ENCODE data around the gene RNF215.
A peak's percentile ranks its signal among the peaks of the same experiment; 100 is the strongest.

RNF215 gene

GRCh38 chr22:30420347-30421125, 33.3 kb upstream of the RNF215 start:
- 0 out of 2 replicates have a peak overlapping the region, but pooled peaks have one; percentile 15 for H3K4me3 ChIP-seq (ENCODE audit: low read depth, low read length)
- TF ChIP-seq CTCF (IDR thresholded peaks at IDR 0.05; ENCODE audit: low read depth, low read length), result no peak

- H3K4me3 ChIP-seq (ENCODE audit: low read depth, low read length), result no peak overlapping the region
- no peak for TF ChIP-seq CTCF (IDR thresholded peaks at IDR 0.05; ENCODE audit: low read depth, low read length)
These were observed 29.6 kb upstream of the RNF215 start for GRCh38 chr22:30416837-30417236.

- no peak overlapping the region for H3K4me3 ChIP-seq (ENCODE audit: low read depth, low read length)
- no peak for TF ChIP-seq CTCF (IDR thresholded peaks at IDR 0.05; ENCODE audit: low read depth, low read length)
These were observed 29.2 kb upstream of the RNF215 start for GRCh38 chr22:30416403-30416802.

DNA sequence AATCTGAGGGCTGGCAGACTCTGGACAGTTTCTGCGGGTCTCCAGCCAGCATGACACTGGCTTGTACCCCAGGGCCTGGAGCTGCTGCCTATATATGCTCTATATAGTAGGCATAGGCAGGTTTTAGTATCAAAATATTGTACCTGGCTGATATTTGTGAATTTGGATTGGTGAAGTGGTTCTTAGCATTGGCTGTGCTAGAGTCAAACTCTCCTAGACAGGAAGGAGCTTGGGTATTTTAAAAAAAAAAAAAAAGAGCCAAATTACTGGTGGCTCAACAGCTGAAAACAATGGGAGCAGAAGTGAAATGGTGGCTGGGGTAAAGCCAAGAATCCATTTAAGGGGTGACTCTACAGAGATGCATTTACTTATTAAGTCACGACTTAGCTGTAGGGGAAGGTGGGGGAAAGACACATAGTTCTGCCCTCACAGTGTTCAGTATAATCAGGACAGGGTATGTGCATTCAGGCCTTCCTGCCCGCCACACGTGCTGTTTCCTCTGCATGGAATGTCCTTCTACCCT, 27.4 kb upstream of the RNF215 start:
- TF ChIP-seq CTCF (IDR thresholded peaks at IDR 0.05; ENCODE audit: low read depth, low read length), result no peak
- H3K4me3 ChIP-seq (ENCODE audit: low read depth, low read length), result no peak overlapping the region

DNA sequence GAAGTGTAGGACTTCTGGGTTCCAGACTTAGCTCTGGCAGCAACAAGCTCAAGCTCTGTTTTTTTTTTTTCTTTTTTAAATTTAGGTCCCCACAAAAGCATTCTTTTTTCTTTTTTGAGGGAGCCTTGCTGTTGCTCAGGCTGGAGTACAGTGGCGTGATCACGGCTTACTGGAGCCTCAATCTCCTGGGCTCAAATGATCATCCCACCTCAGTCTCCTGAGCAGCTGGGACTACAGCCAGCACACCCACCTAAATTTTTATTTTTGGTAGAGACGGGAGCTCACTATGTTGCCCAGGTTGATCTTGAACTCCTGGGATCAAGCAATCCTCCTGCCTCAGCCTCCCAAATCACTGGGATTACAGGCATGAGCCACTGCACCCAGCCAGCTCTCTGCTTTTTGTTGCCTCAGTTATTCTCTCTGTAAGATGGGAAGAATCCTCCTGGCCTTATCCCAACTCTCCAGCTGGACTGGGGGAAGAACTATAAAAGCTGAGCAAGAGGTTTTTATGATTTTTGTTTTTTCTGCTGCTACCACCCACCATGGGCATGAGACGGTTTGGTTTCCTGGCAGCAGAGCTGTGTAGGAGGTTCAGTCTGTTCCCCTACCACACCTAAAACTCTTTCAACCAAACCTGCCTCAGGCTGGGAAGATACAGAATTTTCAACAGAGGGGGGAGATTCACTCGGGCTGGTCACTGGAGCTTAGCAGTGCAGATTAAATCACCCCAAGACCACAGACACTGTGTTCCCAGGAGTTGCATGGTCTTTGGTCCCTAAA, 26.7 kb upstream of the RNF215 start:
- TF ChIP-seq CTCF (IDR thresholded peaks at IDR 0.05; ENCODE audit: low read depth, low read length), result no peak
- no peak overlapping the region for H3K4me3 ChIP-seq (ENCODE audit: low read depth, low read length)

- no peak overlapping the region for H3K4me3 ChIP-seq (ENCODE audit: low read depth, low read length)
- TF ChIP-seq CTCF (IDR thresholded peaks at IDR 0.05; ENCODE audit: low read depth, low read length), result no peak
These were observed 25.8 kb upstream of the RNF215 start for GRCh38 chr22:30413001-30413400.

DNA sequence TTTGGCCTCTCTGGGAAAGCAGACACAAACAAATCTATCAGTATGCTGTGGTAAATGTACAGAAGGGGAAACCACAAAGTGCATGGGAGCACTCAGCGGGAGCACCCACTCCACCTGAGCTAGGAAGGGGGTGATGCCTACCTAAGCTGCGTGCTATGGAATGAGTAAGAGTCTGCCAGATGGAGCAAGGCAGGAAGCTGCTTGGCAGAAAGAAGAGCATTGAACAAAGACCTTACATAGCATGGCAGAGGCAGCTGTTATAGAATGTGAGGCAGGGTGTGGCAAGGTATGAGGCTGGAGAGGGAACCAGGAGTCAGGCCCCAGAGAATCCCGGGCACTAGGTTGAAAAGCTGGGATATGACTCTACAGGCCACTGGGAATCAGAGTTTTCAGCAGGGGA, 24.6 kb upstream of the RNF215 start:
- TF ChIP-seq CTCF (IDR thresholded peaks at IDR 0.05; ENCODE audit: low read depth, low read length), result no peak
- H3K4me3 ChIP-seq (ENCODE audit: low read depth, low read length), result no peak overlapping the region
